Vagina (tissue), 2 donors: ENCODE measurements around the gene RAB8A. TPM values are rescaled to one million over a fixed set of nuclear protein-coding genes. Genes with fewer than 3 reads are reported as not detected.

ENCODE experiments used
- DNase-seq, 2 donors: peaks; one replicate each; pipeline ENCODE4 v3.0.0-alpha.2; 2017; ENCODE audit errors: extremely low spot score in 2 of 2
- H3K27ac ChIP-seq: fragments of 200-600 bp; sonication (generic); one replicate; pipeline ENCODE4 v1.5.1; 2019
- H3K27me3 ChIP-seq: fragments of 200-600 bp; sonication (generic); one replicate; pipeline ENCODE4 v1.5.1; 2019
- H3K36me3 ChIP-seq, 2 donors: fragments of 200-600 bp; sonication (generic); one replicate each; pipeline ENCODE4 v1.5.1; 2017 to 2019
- H3K4me1 ChIP-seq: fragments of 200-600 bp; sonication (generic); one replicate; pipeline ENCODE4 v1.5.1; 2019
- H3K4me3 ChIP-seq, 2 donors: fragments of 200-600 bp; sonication (generic); 1 replicate in 1 of 2; 2 replicates in 1 of 2; pipeline ENCODE4 v1.5.1; 2016 to 2019
- H3K9me3 ChIP-seq: fragments of 200-600 bp; sonication (generic); one replicate; pipeline ENCODE4 v1.5.1; 2019
- CTCF ChIP-seq, 3 experiments: fragments of 450-650 bp in 2 of 3; fragments of 200-600 bp in 1 of 3; sonication (generic) in 1 of 3; IDR thresholded peaks; one replicate each; pipeline ENCODE4 v1.5.1; 2017 to 2019; ENCODE audit warnings: antibody characterized with exemption in 3 of 3, mild to moderate bottlenecking in 2 of 3, moderate library complexity in 2 of 3
- POLR2A ChIP-seq, 2 donors: fragments of 450-650 bp; IDR thresholded peaks; one replicate each; pipeline ENCODE4 v1.6.1; 2017; ENCODE audit warnings: antibody characterized with exemption in 2 of 2, mild to moderate bottlenecking in 2 of 2, moderate library complexity in 2 of 2
- POLR2AphosphoS5 ChIP-seq, 2 donors: sonication (generic); formaldehyde crosslinking; IDR thresholded peaks; one replicate each; pipeline ENCODE4 v1.9.0; 2017; ENCODE audit warnings: antibody characterized with exemption in 2 of 2, mild to moderate bottlenecking in 2 of 2, low read depth in 1 of 2; ENCODE audit not compliant: insufficient read depth in 1 of 2
- intact Hi-C: fragments of 100-400 bp; cut with DNase I; formaldehyde crosslinking; loops from one replicate; pipeline ENCODE4 v1.15.1; 2023
- total RNA-seq: library from RNA; depleted of rRNA; stranded (reverse); fragments of >200 nt; gene quantifications from one replicate; pipeline ENCODE4 v1.2.3, GENCODE V29; 2016

Gene RAB8A
- 30.4 TPM for total RNA-seq

GRCh38 chr19:16111160-16111908, at the start of gene RAB8A:
Gene RAB8A (plus strand): TSS chr19:16111889. CDS start chr19:16111902, 13 bp downstream.
- H3K4me1 ChIP-seq = peaks cover 53% of the 10 kb centered on the region
- intact Hi-C loops = loop anchor here (5.0 to 10.0 kb wide), 3 partner anchors 39 to 73 kb away; partner anchors contain the start of gene FAM32A

GRCh38 chr19:16061943-16062342, 49.7 kb upstream of the RAB8A start:
- peaks cover 23% of the 10 kb centered on the region for H3K4me1 ChIP-seq
- no peaks in the 10 kb centered on the region for H3K36me3 ChIP-seq
- no peak overlapping the region for H3K27ac ChIP-seq
- no peak for DNase-seq
- H3K4me3 ChIP-seq = no peak overlapping the region
- intact Hi-C loops = no loop called here
- H3K27me3 ChIP-seq = no peaks in the 10 kb centered on the region
- no peaks in the 10 kb centered on the region for H3K9me3 ChIP-seq
- TF ChIP-seq POLR2A (IDR thresholded peaks at IDR 0.05) = no peak

More at GRCh38 chr19:16111160-16111908, at the start of gene RAB8A:
- Histone ChIP-seq H3K36me3 (no peaks in the 10 kb centered on the region), H3K27ac (peak within 1 kb of the TSS; percentile 88), H3K9me3 (no peaks in the 10 kb centered on the region), H3K4me3 (peak within 1 kb of the TSS; percentile 58 to 90), H3K27me3 (no peaks in the 10 kb centered on the region)
- TF ChIP-seq POLR2A (IDR thresholded peaks at IDR 0.05) (peak in 1 of 2 donors; percentile 51), CTCF (IDR thresholded peaks at IDR 0.05) (peak; percentile 94 to 99 (median 99)), POLR2AphosphoS5 (IDR thresholded peaks at IDR 0.05; ENCODE audit: insufficient read depth in 1 of 2, low read depth in 1 of 2) (peak; percentile 50 to 87)
- peak in 1 of 2 donors; percentile 100 for DNase-seq

GRCh38 chr19:16062789-16063188, 48.9 kb upstream of the RAB8A start:
- intact Hi-C loops = no loop called here
- Histone ChIP-seq H3K4me3 (no peak overlapping the region), H3K36me3 (no peaks in the 10 kb centered on the region), H3K9me3 (no peaks in the 10 kb centered on the region), H3K27me3 (no peaks in the 10 kb centered on the region), H3K4me1 (peaks cover 30% of the 10 kb centered on the region), H3K27ac (peak overlapping the region; percentile 28)
- DNase-seq = no peak
- TF ChIP-seq CTCF (IDR thresholded peaks at IDR 0.05) = peak in 2 of 3 experiments; percentile 33 to 44
- no peak for TF ChIP-seq POLR2A (IDR thresholded peaks at IDR 0.05)

- peak overlapping the region; percentile 89 for H3K27ac ChIP-seq
- no peaks in the 10 kb centered on the region for H3K27me3 ChIP-seq
- TF ChIP-seq CTCF (IDR thresholded peaks at IDR 0.05) (no peak), POLR2AphosphoS5 (IDR thresholded peaks at IDR 0.05; ENCODE audit: insufficient read depth in 1 of 2, low read depth in 1 of 2) (no peak), POLR2A (IDR thresholded peaks at IDR 0.05) (no peak)
- peaks cover 32% of the 10 kb centered on the region for H3K4me1 ChIP-seq
- no peak for DNase-seq
- intact Hi-C loops = no loop called here
- H3K4me3 ChIP-seq = no peak overlapping the region
- H3K36me3 ChIP-seq = no peaks in the 10 kb centered on the region
- no peaks in the 10 kb centered on the region for H3K9me3 ChIP-seq
Observed at GRCh38 chr19:16064209-16064889, 47.3 kb upstream of the RAB8A start.

- no peaks in the 10 kb centered on the region for H3K9me3 ChIP-seq
- TF ChIP-seq POLR2AphosphoS5 (IDR thresholded peaks at IDR 0.05; ENCODE audit: insufficient read depth in 1 of 2, low read depth in 1 of 2) (no peak), CTCF (IDR thresholded peaks at IDR 0.05) (peak in 1 of 3 experiments; percentile 34)
- H3K4me1 ChIP-seq = peaks cover 55% of the 10 kb centered on the region
- H3K4me3 ChIP-seq = peak overlapping the region in 1 of 2 donors; percentile 69
- no peaks in the 10 kb centered on the region for H3K27me3 ChIP-seq
- peak overlapping the region; percentile 89 for H3K27ac ChIP-seq
- DNase-seq = no peak
- no peaks in the 10 kb centered on the region for H3K36me3 ChIP-seq
- intact Hi-C loops = no loop called here
Observed at GRCh38 chr19:16066611-16067104, 45.0 kb upstream of the RAB8A start.
